WTC11 (cell line): ENCODE results near the gene CEP152. TPM values are rescaled to one million over a fixed set of nuclear protein-coding genes. Genes with fewer than 3 reads are reported as not detected.

Experiments
- ATAC-seq: fragments of 200-7000 bp; cut with Tn5 transposase; 2 replicates; pipeline ENCODE4 v1.10.0; 2021; ENCODE audit warnings: mild to moderate bottlenecking, moderate library complexity
- CTCF ChIA-PET: fragments of 300-600 bp; sonication (Branson Sonifier 250); formaldehyde crosslinking; loops from one replicate; lab custom pipeline; 2021; ENCODE audit warnings: antibody characterized with exemption; lab: Charles Lee
- POLR2A ChIA-PET: fragments of 350-600 bp; sonication (Branson Sonifier 250); formaldehyde crosslinking; loops from one replicate; lab custom pipeline; 2021; ENCODE audit warnings: antibody characterized with exemption; lab: Charles Lee
- DNase-seq: peaks from one replicate; pipeline ENCODE4 v3.0.0; 2021; ENCODE audit warnings: low spot score
- H3K27ac Mint-ChIP-seq: 2 replicates; pipeline ENCODE4 v1.8.0; 2021; ENCODE audit warnings: mixed read lengths
- H3K27me3 Mint-ChIP-seq: 2 replicates; pipeline ENCODE4 v1.8.0; 2021; ENCODE audit warnings: low read depth, mild to moderate bottlenecking, moderate library complexity, mixed read lengths
- H3K36me3 Mint-ChIP-seq: 2 replicates; pipeline ENCODE4 v1.8.0; 2021; ENCODE audit warnings: mixed read lengths
- H3K4me1 Mint-ChIP-seq: 2 replicates; pipeline ENCODE4 v1.8.0; 2022; ENCODE audit warnings: mixed read lengths
- H3K4me3 Mint-ChIP-seq: 2 replicates; pipeline ENCODE4 v1.8.0; 2021; ENCODE audit warnings: mild to moderate bottlenecking, moderate library complexity, mixed read lengths
- H3K9me3 Mint-ChIP-seq: 2 replicates; pipeline ENCODE4 v1.8.0; 2021; ENCODE audit warnings: mixed read lengths
- CREB1 ChIP-seq: sonication (generic); formaldehyde crosslinking; IDR thresholded peaks from 2 replicates; pipeline ENCODE4 v1.8.0; 2023; ENCODE audit warnings: mild to moderate bottlenecking, missing genetic modification reagents
- CTCF ChIP-seq: fragments of 200-600 bp; IDR thresholded peaks from 2 replicates; pipeline ENCODE4 v1.8.0; 2022; ENCODE audit warnings: antibody characterized with exemption
- E2F1 ChIP-seq: sonication (generic); formaldehyde crosslinking; IDR thresholded peaks from 2 replicates; pipeline ENCODE4 v1.8.0; 2022; ENCODE audit warnings: mild to moderate bottlenecking, missing genetic modification reagents
- ESRRA ChIP-seq: sonication (generic); formaldehyde crosslinking; IDR thresholded peaks from 2 replicates; pipeline ENCODE4 v1.8.1; 2022; ENCODE audit warnings: mild to moderate bottlenecking, missing genetic modification reagents, borderline replicate concordance
- FOXJ3 ChIP-seq: sonication (generic); formaldehyde crosslinking; IDR thresholded peaks from 2 replicates; pipeline ENCODE4 v1.9.0; 2021; ENCODE audit warnings: missing genetic modification reagents, mild to moderate bottlenecking, borderline replicate concordance
- GRHL2 ChIP-seq: fragments of 250-450 bp; sonication (Bioruptor Pico); IDR thresholded peaks from 2 replicates; pipeline ENCODE4 v1.8.0; 2022; ENCODE audit warnings: mild to moderate bottlenecking, moderate library complexity; ENCODE audit not compliant: insufficient replicate concordance, severe bottlenecking
- IRF2 ChIP-seq: sonication (generic); formaldehyde crosslinking; IDR thresholded peaks from 2 replicates; pipeline ENCODE4 v1.8.0; 2022; ENCODE audit warnings: low read depth, missing genetic modification reagents, borderline replicate concordance
- MAX ChIP-seq: sonication (generic); formaldehyde crosslinking; IDR thresholded peaks from 2 replicates; pipeline ENCODE4 v1.8.0; 2022; ENCODE audit warnings: mild to moderate bottlenecking, missing genetic modification reagents
- MYBL2 ChIP-seq: sonication (generic); formaldehyde crosslinking; IDR thresholded peaks from 2 replicates; pipeline ENCODE4 v1.8.1; 2023; ENCODE audit warnings: mild to moderate bottlenecking, moderate library complexity, missing genetic modification reagents
- PRRX2 ChIP-seq: fragments of 250-450 bp; sonication (Bioruptor Pico); IDR thresholded peaks from 2 replicates; pipeline ENCODE4 v1.8.0; 2021; ENCODE audit warnings: mild to moderate bottlenecking
- SOX15 ChIP-seq: fragments of 250-450 bp; sonication (Bioruptor Pico); IDR thresholded peaks from 2 replicates; pipeline ENCODE4 v1.9.0; 2021; ENCODE audit warnings: mild to moderate bottlenecking
- ZBTB43 ChIP-seq: sonication (generic); formaldehyde crosslinking; IDR thresholded peaks from 2 replicates; pipeline ENCODE4 v1.8.1; 2023; ENCODE audit warnings: mild to moderate bottlenecking, missing genetic modification reagents
- ZNF219 ChIP-seq: sonication (generic); formaldehyde crosslinking; IDR thresholded peaks from 2 replicates; pipeline ENCODE4 v1.8.0; 2023; ENCODE audit warnings: missing genetic modification reagents, mild to moderate bottlenecking, borderline replicate concordance
- total RNA-seq: library from RNA; stranded (reverse); gene quantifications from 3 replicates; pipeline ENCODE4 v1.2.3, GENCODE V29; 2021
- TF ChIP-seq, protein P1 (sequence below): fragments of 250-450 bp; sonication (Bioruptor Pico); IDR thresholded peaks from 2 replicates; pipeline ENCODE4 v1.9.0; 2021; ENCODE audit warnings: mild to moderate bottlenecking
- TF ChIP-seq, protein P2 (sequence below): sonication (generic); formaldehyde crosslinking; IDR thresholded peaks from 2 replicates; pipeline ENCODE4 v1.8.1; 2023; ENCODE audit warnings: mild to moderate bottlenecking, missing genetic modification reagents, moderate library complexity
- TF ChIP-seq, protein P3 (sequence below): sonication (generic); formaldehyde crosslinking; IDR thresholded peaks from 2 replicates; pipeline ENCODE4 v1.8.1; 2023; ENCODE audit warnings: mild to moderate bottlenecking, missing genetic modification reagents, borderline replicate concordance
- TF ChIP-seq, protein P4 (sequence below): sonication (generic); formaldehyde crosslinking; IDR thresholded peaks from 2 replicates; pipeline ENCODE4 v1.8.0; 2022; ENCODE audit warnings: mild to moderate bottlenecking, missing genetic modification reagents
- TF ChIP-seq, protein P5 (sequence below): fragments of 250-450 bp; sonication (Bioruptor Pico); IDR thresholded peaks from 2 replicates; pipeline ENCODE4 v1.9.0; 2021; ENCODE audit warnings: moderate library complexity, mild to moderate bottlenecking, inconsistent platforms, borderline replicate concordance

The CEP152 gene
- total RNA-seq, 1 experiment from 2014 or later: 16.7 TPM

- DNase-seq (no peak), ATAC-seq (no peak)
- Mint-ChIP-seq H3K36me3 (no peaks in the 10 kb centered on the region), H3K27me3 (no peaks in the 10 kb centered on the region), H3K27ac (no peak overlapping the region), H3K4me1 (no peaks in the 10 kb centered on the region)
- POLR2A ChIA-PET: no interaction called here
- no peak for TF ChIP-seq FOXJ3 (CRISPR knock-in tag)
- no peak for TF ChIP-seq ZBTB43 (CRISPR knock-in tag)
- TF ChIP-seq, protein P1, sequence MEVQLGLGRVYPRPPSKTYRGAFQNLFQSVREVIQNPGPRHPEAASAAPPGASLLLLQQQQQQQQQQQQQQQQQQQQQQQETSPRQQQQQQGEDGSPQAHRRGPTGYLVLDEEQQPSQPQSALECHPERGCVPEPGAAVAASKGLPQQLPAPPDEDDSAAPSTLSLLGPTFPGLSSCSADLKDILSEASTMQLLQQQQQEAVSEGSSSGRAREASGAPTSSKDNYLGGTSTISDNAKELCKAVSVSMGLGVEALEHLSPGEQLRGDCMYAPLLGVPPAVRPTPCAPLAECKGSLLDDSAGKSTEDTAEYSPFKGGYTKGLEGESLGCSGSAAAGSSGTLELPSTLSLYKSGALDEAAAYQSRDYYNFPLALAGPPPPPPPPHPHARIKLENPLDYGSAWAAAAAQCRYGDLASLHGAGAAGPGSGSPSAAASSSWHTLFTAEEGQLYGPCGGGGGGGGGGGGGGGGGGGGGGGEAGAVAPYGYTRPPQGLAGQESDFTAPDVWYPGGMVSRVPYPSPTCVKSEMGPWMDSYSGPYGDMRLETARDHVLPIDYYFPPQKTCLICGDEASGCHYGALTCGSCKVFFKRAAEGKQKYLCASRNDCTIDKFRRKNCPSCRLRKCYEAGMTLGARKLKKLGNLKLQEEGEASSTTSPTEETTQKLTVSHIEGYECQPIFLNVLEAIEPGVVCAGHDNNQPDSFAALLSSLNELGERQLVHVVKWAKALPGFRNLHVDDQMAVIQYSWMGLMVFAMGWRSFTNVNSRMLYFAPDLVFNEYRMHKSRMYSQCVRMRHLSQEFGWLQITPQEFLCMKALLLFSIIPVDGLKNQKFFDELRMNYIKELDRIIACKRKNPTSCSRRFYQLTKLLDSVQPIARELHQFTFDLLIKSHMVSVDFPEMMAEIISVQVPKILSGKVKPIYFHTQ (CRISPR knock-in tag): no peak
- TF ChIP-seq, protein P2, sequence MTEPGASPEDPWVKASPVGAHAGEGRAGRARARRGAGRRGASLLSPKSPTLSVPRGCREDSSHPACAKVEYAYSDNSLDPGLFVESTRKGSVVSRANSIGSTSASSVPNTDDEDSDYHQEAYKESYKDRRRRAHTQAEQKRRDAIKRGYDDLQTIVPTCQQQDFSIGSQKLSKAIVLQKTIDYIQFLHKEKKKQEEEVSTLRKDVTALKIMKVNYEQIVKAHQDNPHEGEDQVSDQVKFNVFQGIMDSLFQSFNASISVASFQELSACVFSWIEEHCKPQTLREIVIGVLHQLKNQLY (CRISPR knock-in tag): no peak
- TF ChIP-seq CTCF: no peak
- TF ChIP-seq, protein P3, sequence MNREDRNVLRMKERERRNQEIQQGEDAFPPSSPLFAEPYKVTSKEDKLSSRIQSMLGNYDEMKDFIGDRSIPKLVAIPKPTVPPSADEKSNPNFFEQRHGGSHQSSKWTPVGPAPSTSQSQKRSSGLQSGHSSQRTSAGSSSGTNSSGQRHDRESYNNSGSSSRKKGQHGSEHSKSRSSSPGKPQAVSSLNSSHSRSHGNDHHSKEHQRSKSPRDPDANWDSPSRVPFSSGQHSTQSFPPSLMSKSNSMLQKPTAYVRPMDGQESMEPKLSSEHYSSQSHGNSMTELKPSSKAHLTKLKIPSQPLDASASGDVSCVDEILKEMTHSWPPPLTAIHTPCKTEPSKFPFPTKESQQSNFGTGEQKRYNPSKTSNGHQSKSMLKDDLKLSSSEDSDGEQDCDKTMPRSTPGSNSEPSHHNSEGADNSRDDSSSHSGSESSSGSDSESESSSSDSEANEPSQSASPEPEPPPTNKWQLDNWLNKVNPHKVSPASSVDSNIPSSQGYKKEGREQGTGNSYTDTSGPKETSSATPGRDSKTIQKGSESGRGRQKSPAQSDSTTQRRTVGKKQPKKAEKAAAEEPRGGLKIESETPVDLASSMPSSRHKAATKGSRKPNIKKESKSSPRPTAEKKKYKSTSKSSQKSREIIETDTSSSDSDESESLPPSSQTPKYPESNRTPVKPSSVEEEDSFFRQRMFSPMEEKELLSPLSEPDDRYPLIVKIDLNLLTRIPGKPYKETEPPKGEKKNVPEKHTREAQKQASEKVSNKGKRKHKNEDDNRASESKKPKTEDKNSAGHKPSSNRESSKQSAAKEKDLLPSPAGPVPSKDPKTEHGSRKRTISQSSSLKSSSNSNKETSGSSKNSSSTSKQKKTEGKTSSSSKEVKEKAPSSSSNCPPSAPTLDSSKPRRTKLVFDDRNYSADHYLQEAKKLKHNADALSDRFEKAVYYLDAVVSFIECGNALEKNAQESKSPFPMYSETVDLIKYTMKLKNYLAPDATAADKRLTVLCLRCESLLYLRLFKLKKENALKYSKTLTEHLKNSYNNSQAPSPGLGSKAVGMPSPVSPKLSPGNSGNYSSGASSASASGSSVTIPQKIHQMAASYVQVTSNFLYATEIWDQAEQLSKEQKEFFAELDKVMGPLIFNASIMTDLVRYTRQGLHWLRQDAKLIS (CRISPR knock-in tag): no peak
- TF ChIP-seq PRRX2: no peak
- TF ChIP-seq, protein P4, sequence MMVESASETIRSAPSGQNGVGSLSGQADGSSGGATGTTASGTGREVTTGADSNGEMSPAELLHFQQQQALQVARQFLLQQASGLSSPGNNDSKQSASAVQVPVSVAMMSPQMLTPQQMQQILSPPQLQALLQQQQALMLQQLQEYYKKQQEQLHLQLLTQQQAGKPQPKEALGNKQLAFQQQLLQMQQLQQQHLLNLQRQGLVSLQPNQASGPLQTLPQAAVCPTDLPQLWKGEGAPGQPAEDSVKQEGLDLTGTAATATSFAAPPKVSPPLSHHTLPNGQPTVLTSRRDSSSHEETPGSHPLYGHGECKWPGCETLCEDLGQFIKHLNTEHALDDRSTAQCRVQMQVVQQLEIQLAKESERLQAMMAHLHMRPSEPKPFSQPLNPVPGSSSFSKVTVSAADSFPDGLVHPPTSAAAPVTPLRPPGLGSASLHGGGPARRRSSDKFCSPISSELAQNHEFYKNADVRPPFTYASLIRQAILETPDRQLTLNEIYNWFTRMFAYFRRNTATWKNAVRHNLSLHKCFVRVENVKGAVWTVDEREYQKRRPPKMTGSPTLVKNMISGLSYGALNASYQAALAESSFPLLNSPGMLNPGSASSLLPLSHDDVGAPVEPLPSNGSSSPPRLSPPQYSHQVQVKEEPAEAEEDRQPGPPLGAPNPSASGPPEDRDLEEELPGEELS (CRISPR knock-in tag): no peak
- TF ChIP-seq ESRRA (CRISPR knock-in tag): no peak
- TF ChIP-seq MYBL2: no peak
- no peak for TF ChIP-seq MAX (CRISPR knock-in tag)
- TF ChIP-seq, protein P5, sequence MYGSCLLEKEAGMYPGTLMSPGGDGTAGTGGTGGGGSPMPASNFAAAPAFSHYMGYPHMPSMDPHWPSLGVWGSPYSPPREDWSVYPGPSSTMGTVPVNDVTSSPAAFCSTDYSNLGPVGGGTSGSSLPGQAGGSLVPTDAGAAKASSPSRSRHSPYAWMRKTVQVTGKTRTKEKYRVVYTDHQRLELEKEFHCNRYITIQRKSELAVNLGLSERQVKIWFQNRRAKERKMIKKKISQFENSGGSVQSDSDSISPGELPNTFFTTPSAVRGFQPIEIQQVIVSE: no peak
- TF ChIP-seq SOX15 (CRISPR knock-in tag): no peak
- no peak for TF ChIP-seq ZNF219 (CRISPR knock-in tag)
- TF ChIP-seq E2F1: no peak
- TF ChIP-seq GRHL2 (CRISPR knock-in tag): no peak
- TF ChIP-seq IRF2 (CRISPR knock-in tag): no peak
- no peak for TF ChIP-seq CREB1 (CRISPR knock-in tag)
- TF ChIP-seq, all 79 proteins: peak for 0
- Mint-ChIP-seq H3K9me3 (no peaks in the 10 kb centered on the region), H3K4me3 (no peak overlapping the region)
- CTCF ChIA-PET: no interaction called here
These were observed 114.9 kb downstream of the CEP152 start for GRCh38 chr15:48695827-48696573.
